ENCODE data around the gene RPS10. TPM values are rescaled to one million over a fixed set of nuclear protein-coding genes. Genes with fewer than 3 reads are reported as not detected.

The RPS10 gene
- total RNA-seq, 1 experiment from 2014 or later, result 1,363 TPM

- DNase-seq (ENCODE audit: low read depth, low spot score), result no peak
- peak overlapping the region; percentile 14; the same call in 1 of the 2 replicates for H3K27ac ChIP-seq (ENCODE audit: low read length)
- in situ Hi-C loops (cut with HindIII; ENCODE audit: low pct_unique_long_range_greater_than_20kb, low sequenced_read_pairs) (no loop called here), intact Hi-C loops (cut with micrococcal nuclease; ENCODE audit: unreplicated experiment) (no loop called here)
- TF ChIP-seq REST (IDR thresholded peaks at IDR 0.05; ENCODE audit: insufficient read depth in 1 of 2, low read depth in 2 of 2, low read length in 1 of 2) (no peak), SIN3A (IDR thresholded peaks at IDR 0.05; ENCODE audit: borderline replicate concordance, insufficient read depth, low read depth, low read length) (no peak), TCF7L2 (IDR thresholded peaks at IDR 0.05; ENCODE audit: low read depth, low read length) (no peak), POLR2AphosphoS5 (IDR thresholded peaks at IDR 0.05; ENCODE audit: low read depth, low read length) (no peak)
- TF ChIP-seq, protein P1, sequence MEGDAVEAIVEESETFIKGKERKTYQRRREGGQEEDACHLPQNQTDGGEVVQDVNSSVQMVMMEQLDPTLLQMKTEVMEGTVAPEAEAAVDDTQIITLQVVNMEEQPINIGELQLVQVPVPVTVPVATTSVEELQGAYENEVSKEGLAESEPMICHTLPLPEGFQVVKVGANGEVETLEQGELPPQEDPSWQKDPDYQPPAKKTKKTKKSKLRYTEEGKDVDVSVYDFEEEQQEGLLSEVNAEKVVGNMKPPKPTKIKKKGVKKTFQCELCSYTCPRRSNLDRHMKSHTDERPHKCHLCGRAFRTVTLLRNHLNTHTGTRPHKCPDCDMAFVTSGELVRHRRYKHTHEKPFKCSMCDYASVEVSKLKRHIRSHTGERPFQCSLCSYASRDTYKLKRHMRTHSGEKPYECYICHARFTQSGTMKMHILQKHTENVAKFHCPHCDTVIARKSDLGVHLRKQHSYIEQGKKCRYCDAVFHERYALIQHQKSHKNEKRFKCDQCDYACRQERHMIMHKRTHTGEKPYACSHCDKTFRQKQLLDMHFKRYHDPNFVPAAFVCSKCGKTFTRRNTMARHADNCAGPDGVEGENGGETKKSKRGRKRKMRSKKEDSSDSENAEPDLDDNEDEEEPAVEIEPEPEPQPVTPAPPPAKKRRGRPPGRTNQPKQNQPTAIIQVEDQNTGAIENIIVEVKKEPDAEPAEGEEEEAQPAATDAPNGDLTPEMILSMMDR (IDR thresholded peaks at IDR 0.05), result no peak
- ChIA-PET POLR2A (no interaction called here), CTCF (no interaction called here)
- H3K9me3 ChIP-seq (ENCODE audit: control insufficient read depth, insufficient read depth, low read depth, low read length), result no peaks in the 10 kb centered on the region
- no peak overlapping the region for H3K4me3 ChIP-seq (ENCODE audit: low read depth in 2 of 2, low read length in 2 of 2)
- H3K4me1 ChIP-seq (ENCODE audit: control insufficient read depth, insufficient read depth, low read length), result peaks cover 33% of the 10 kb centered on the region
- H3K36me3 ChIP-seq (ENCODE audit: control insufficient read depth, insufficient read depth, low read length), result no peaks in the 10 kb centered on the region
- no TSS peak for BruUV-seq (replicated peaks)
- H3K27me3 ChIP-seq (ENCODE audit: control insufficient read depth, insufficient read depth, low read length), result no peaks in the 10 kb centered on the region
- ATAC-seq, result no peak
These were observed 42.7 kb downstream of the RPS10 start for GRCh38 chr6:34383161-34383631.

GRCh38 chr6:34381081-34381480 lies 44.8 kb downstream of the RPS10 start:
- in situ Hi-C loops (cut with HindIII; ENCODE audit: low pct_unique_long_range_greater_than_20kb, low sequenced_read_pairs) (no loop called here), intact Hi-C loops (cut with micrococcal nuclease; ENCODE audit: unreplicated experiment) (no loop called here)
- ChIA-PET CTCF (no interaction called here), POLR2A (no interaction called here)
- no peaks in the 10 kb centered on the region for H3K27me3 ChIP-seq (ENCODE audit: control insufficient read depth, insufficient read depth, low read length)
- H3K36me3 ChIP-seq (ENCODE audit: control insufficient read depth, insufficient read depth, low read length), result no peaks in the 10 kb centered on the region
- H3K4me3 ChIP-seq (ENCODE audit: low read depth in 2 of 2, low read length in 2 of 2), result no peak overlapping the region
- no peaks in the 10 kb centered on the region for H3K9me3 ChIP-seq (ENCODE audit: control insufficient read depth, insufficient read depth, low read depth, low read length)
- ATAC-seq, result no peak
- TF ChIP-seq TCF7L2 (IDR thresholded peaks at IDR 0.05; ENCODE audit: low read depth, low read length), result no peak
- TF ChIP-seq, protein P1 (IDR thresholded peaks at IDR 0.05), result no peak
- no peak for TF ChIP-seq POLR2AphosphoS5 (IDR thresholded peaks at IDR 0.05; ENCODE audit: low read depth, low read length)
- TF ChIP-seq SIN3A (IDR thresholded peaks at IDR 0.05; ENCODE audit: borderline replicate concordance, insufficient read depth, low read depth, low read length), result no peak
- no peak for TF ChIP-seq REST (IDR thresholded peaks at IDR 0.05; ENCODE audit: insufficient read depth in 1 of 2, low read depth in 2 of 2, low read length in 1 of 2)
- DNase-seq (ENCODE audit: low read depth, low spot score), result no peak
- no peak overlapping the region for H3K27ac ChIP-seq (ENCODE audit: low read length)
- no TSS peak for BruUV-seq (replicated peaks)
- peaks cover 13% of the 10 kb centered on the region for H3K4me1 ChIP-seq (ENCODE audit: control insufficient read depth, insufficient read depth, low read length)

Measured in Panc1 (cell line).